Measurements from ENCODE around the gene C16orf96.

- TF ChIP-seq CTCF (IDR thresholded peaks at IDR 0.05) (no peak), POLR2A (IDR thresholded peaks at IDR 0.05) (no peak), EP300 (IDR thresholded peaks at IDR 0.05) (no peak), POLR2AphosphoS5 (IDR thresholded peaks at IDR 0.05) (no peak)
Observed at GRCh38 chr16:4508806-4509205, 47.3 kb upstream of the C16orf96 start.

Measured in gastroesophageal sphincter (tissue), 3 donors.